T-helper 2 cell treated with Interferon-gamma antibody and Interleukin-4, amounts not matched to agents 100 ng/mL and 5 ng/mL, for 36 hours (primary cell): Measurements from ENCODE around the gene IER5L. TPM values are rescaled to one million over a fixed set of nuclear protein-coding genes. Genes with fewer than 3 reads are reported as not detected.

ENCODE experiments used
- intact Hi-C: fragments of 100-400 bp; cut with micrococcal nuclease; formaldehyde crosslinking; loops from one replicate; pipeline ENCODE4 v1.15.1; 2023
- total RNA-seq: library from RNA; stranded (reverse); gene quantifications from 2 replicates; pipeline ENCODE4 v1.2.3, GENCODE V29; 2022

The IER5L gene
- total RNA-seq, 1 donor from 2014 or later, result 4.5 TPM

GRCh38 chr9:129182122-129182521, 4.1 kb upstream of the IER5L start:
- intact Hi-C loops, result no loop called here

GRCh38 chr9:129181246-129181645, 3.2 kb upstream of the IER5L start:
- intact Hi-C loops, result no loop called here

GRCh38 chr9:129178568-129179382, 714 bp upstream of the IER5L start:
- intact Hi-C loops, result loop anchor here (1.0 to 5.0 kb wide), 4 partner anchors 24 to 714 kb away; partner anchors contain the start of genes KYAT1 and LRRC8A

- intact Hi-C loops, result loop anchor here (5.0 kb wide), 3 partner anchors 145 to 715 kb away; partner anchors contain the start of genes KYAT1 and LRRC8A
Measured at GRCh38 chr9:129177443-129177790, 644 bp downstream of the IER5L start.

- intact Hi-C loops, result loop anchor here (5.0 kb wide), 3 partner anchors 145 to 715 kb away; partner anchors contain the start of genes KYAT1 and LRRC8A
Measured at GRCh38 chr9:129176701-129177442, 1.2 kb downstream of the IER5L start.

GRCh38 chr9:129175825-129176633, 2.0 kb downstream of the IER5L start:
- intact Hi-C loops, result loop anchor here (2.0 to 5.0 kb wide), 6 partner anchors 61 to 716 kb away; partner anchors contain the start of genes KYAT1 and LRRC8A

- intact Hi-C loops, result loop anchor here (2.0 to 5.0 kb wide), 6 partner anchors 61 to 717 kb away; partner anchors contain the start of genes KYAT1 and LRRC8A
Measured at GRCh38 chr9:129175515-129175824, 2.6 kb downstream of the IER5L start.

- intact Hi-C loops, result loop anchor here (1.0 to 5.0 kb wide), 9 partner anchors 36 to 717 kb away; partner anchors contain the start of genes KYAT1 and LRRC8A
Measured at GRCh38 chr9:129174724-129175514, 3.1 kb downstream of the IER5L start.

GRCh38 chr9:129174102-129174723, 3.8 kb downstream of the IER5L start:
- intact Hi-C loops, result loop anchor here (1.0 to 2.0 kb wide), 6 partner anchors 35 to 436 kb away; no protein-coding TSS in a partner anchor

- intact Hi-C loops, result loop anchor here (1.0 to 2.0 kb wide), 6 partner anchors 34 to 437 kb away; no protein-coding TSS in a partner anchor
Measured at GRCh38 chr9:129173296-129174101, 4.6 kb downstream of the IER5L start.

- intact Hi-C loops, result no loop called here
Measured at GRCh38 chr9:129172816-129173215, 5.2 kb downstream of the IER5L start.

- intact Hi-C loops, result no loop called here
Measured at GRCh38 chr9:129171993-129172751, 5.9 kb downstream of the IER5L start.

- intact Hi-C loops, result no loop called here
Measured at GRCh38 chr9:129170229-129170628, 7.8 kb downstream of the IER5L start.

GRCh38 chr9:129166623-129167557, 11.2 kb downstream of the IER5L start:
- intact Hi-C loops, result no loop called here

GRCh38 chr9:129165198-129165597, 12.9 kb downstream of the IER5L start:
- intact Hi-C loops, result no loop called here

- intact Hi-C loops, result no loop called here
Measured at GRCh38 chr9:129164246-129164930, 13.7 kb downstream of the IER5L start.

- intact Hi-C loops, result no loop called here
Measured at GRCh38 chr9:129163753-129164152, 14.3 kb downstream of the IER5L start.
